Measurements from ENCODE around the gene ABCD1.
"Not testable (repeated sequence)": the region's sequence is repeated elsewhere in the genome, so short reads cannot be mapped to it uniquely, and the experiment has no call there.

The ABCD1 gene

GRCh38 chrX:153724252-153725038 lies at the start of gene ABCD1, which contains the start of gene BCAP31:
Gene ABCD1, plus strand, starts transcription at chrX:153724856. Its CDS starts 411 bp downstream, at chrX:153725267.
Gene BCAP31, minus strand, starts transcription at chrX:153724387. Its CDS starts 1,143 bp downstream, at chrX:153723244.
- Histone ChIP-seq H3K27ac (peak within 1 kb of the TSS; percentile 80 to 95), H3K4me3 (peak within 1 kb of the TSS; percentile 86)
- DNase-seq (ENCODE audit: low spot score) = peak; percentile 93
- no peak for TF ChIP-seq CTCF (IDR thresholded peaks at IDR 0.05)

- peak; percentile 58 for DNase-seq (ENCODE audit: low spot score)
- no peak for TF ChIP-seq CTCF (IDR thresholded peaks at IDR 0.05)
- no peak overlapping the region for H3K27ac ChIP-seq
- no peak overlapping the region for H3K4me3 ChIP-seq
Measured at GRCh38 chrX:153681175-153681574, 43.5 kb upstream of the ABCD1 start.

- not testable (repeated sequence) for H3K4me3 ChIP-seq; H3K27ac ChIP-seq; DNase-seq (ENCODE audit: low spot score)
Measured at GRCh38 chrX:153683486-153683885, 41.2 kb upstream of the ABCD1 start.

GRCh38 chrX:153684467-153685155 lies 40.0 kb upstream of the ABCD1 start:
- Histone ChIP-seq H3K4me3 (no peak overlapping the region), H3K27ac (no peak overlapping the region)
- peak; percentile 33 for DNase-seq (ENCODE audit: low spot score)
- no peak for TF ChIP-seq CTCF (IDR thresholded peaks at IDR 0.05)

GRCh38 chrX:153685156-153685536 lies 39.5 kb upstream of the ABCD1 start:
- no peak for TF ChIP-seq CTCF (IDR thresholded peaks at IDR 0.05)
- peak; percentile 60 for DNase-seq (ENCODE audit: low spot score)
- Histone ChIP-seq H3K4me3 (no peak overlapping the region), H3K27ac (no peak overlapping the region)

GRCh38 chrX:153685751-153686696 lies 38.6 kb upstream of the ABCD1 start:
- no peak for TF ChIP-seq CTCF (IDR thresholded peaks at IDR 0.05)
- Histone ChIP-seq H3K27ac (no peak overlapping the region), H3K4me3 (no peak overlapping the region)
- DNase-seq (ENCODE audit: low spot score) = peak; percentile 71

- TF ChIP-seq CTCF (IDR thresholded peaks at IDR 0.05) = no peak
- DNase-seq (ENCODE audit: low spot score) = no peak
- no peak overlapping the region for H3K4me3 ChIP-seq
- no peak overlapping the region for H3K27ac ChIP-seq
Measured at GRCh38 chrX:153686711-153687110, 37.9 kb upstream of the ABCD1 start.

Measured in coronary artery (tissue), 2 donors.